Hematopoietic multipotent progenitor cell treated with erythropoietin and hydrocortisone succinate and interleukin-3 and kit ligand, for 6 days (in vitro differentiated cells): Measurements from ENCODE around the gene SLC10A7.
"Not testable (repeated sequence)": the region's sequence is repeated elsewhere in the genome, so short reads cannot be mapped to it uniquely, and the experiment has no call there.

ENCODE experiments used
- DNase-seq: peaks from one replicate; pipeline ENCODE4 v3.0.0-alpha.2; 2015

SLC10A7 gene

GRCh38 chr4:146436423-146437162 is 85.1 kb downstream of the SLC10A7 start:
- no peak for DNase-seq

GRCh38 chr4:146435962-146436361 is 85.8 kb downstream of the SLC10A7 start:
- no peak for DNase-seq

- DNase-seq = no peak
Measured at GRCh38 chr4:146432065-146432464, 89.7 kb downstream of the SLC10A7 start.

- peak; percentile 34 for DNase-seq
Measured at GRCh38 chr4:146428298-146428697, 93.4 kb downstream of the SLC10A7 start.

- DNase-seq = no peak
Measured at GRCh38 chr4:146417822-146418221, 103.9 kb downstream of the SLC10A7 start.

- no peak for DNase-seq
Measured at GRCh38 chr4:146415829-146416228, 105.9 kb downstream of the SLC10A7 start.

GRCh38 chr4:146407669-146408084 is 114.1 kb downstream of the SLC10A7 start:
- DNase-seq = peak; percentile 78

GRCh38 chr4:146407257-146407656 is 114.5 kb downstream of the SLC10A7 start:
- no peak for DNase-seq

- no peak for DNase-seq
Measured at GRCh38 chr4:146401274-146401673, 120.5 kb downstream of the SLC10A7 start.

GRCh38 chr4:146398896-146399445 is 122.8 kb downstream of the SLC10A7 start:
- DNase-seq = peak; percentile 77

GRCh38 chr4:146398404-146398803 is 123.3 kb downstream of the SLC10A7 start:
- DNase-seq = no peak

GRCh38 chr4:146389561-146389960 is 132.2 kb downstream of the SLC10A7 start:
- DNase-seq = no peak

- DNase-seq = no peak
Measured at GRCh38 chr4:146382194-146382593, 139.5 kb downstream of the SLC10A7 start.

- DNase-seq = no peak
Measured at GRCh38 chr4:146381263-146381872, 140.4 kb downstream of the SLC10A7 start.

GRCh38 chr4:146379744-146380143 is 142.0 kb downstream of the SLC10A7 start:
- no peak for DNase-seq

- DNase-seq = no peak
Measured at GRCh38 chr4:146371812-146372211, 149.9 kb downstream of the SLC10A7 start.

GRCh38 chr4:146370841-146371240 is 150.9 kb downstream of the SLC10A7 start:
- DNase-seq = no peak

- no peak for DNase-seq
Measured at GRCh38 chr4:146369446-146369845, 152.3 kb downstream of the SLC10A7 start.

GRCh38 chr4:146368209-146368608 is 153.5 kb downstream of the SLC10A7 start:
- DNase-seq = no peak

- DNase-seq = no peak
Measured at GRCh38 chr4:146367347-146367746, 154.4 kb downstream of the SLC10A7 start.

GRCh38 chr4:146359771-146360170 is 162.0 kb downstream of the SLC10A7 start:
- no peak for DNase-seq

GRCh38 chr4:146350114-146350513 is 171.6 kb downstream of the SLC10A7 start:
- DNase-seq = not testable (repeated sequence)

GRCh38 chr4:146349306-146349705 is 172.4 kb downstream of the SLC10A7 start:
- DNase-seq = no peak

GRCh38 chr4:146347822-146348221 is 173.9 kb downstream of the SLC10A7 start:
- no peak for DNase-seq
